HG03025 (cell line): Measurements from ENCODE around the gene PPIG.
"Not testable (repeated sequence)": the region's sequence is repeated elsewhere in the genome, so short reads cannot be mapped to it uniquely, and the experiment has no call there.

Experiments
- ATAC-seq: cut with Tn5 transposase; IDR thresholded peaks from one replicate; pipeline ENCODE4 v1.9.1; 2021; ENCODE audit warnings: mild to moderate bottlenecking, moderate library complexity; ENCODE audit not compliant: unreplicated experiment, low FRiP score

The PPIG gene

DNA sequence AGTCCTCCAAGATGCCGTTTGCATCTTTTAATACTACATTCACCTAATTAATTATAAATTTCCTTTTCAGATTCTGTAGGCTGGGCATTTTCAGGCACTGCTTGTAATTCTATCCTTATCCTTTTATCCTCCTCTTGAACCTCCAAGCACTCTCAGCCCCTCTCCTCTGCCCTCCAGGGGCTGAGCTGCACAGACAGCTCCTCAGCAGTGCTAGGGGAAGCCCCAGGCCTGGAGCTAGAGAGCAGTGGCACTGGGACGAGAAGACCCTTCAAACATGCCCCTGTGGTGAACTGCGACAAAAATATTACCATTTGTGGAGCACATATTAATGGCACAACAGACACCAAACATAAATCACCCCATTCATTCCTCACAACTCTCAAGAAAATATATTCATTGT lies 77.1 kb downstream of the PPIG start:
- ATAC-seq, result no peak

DNA sequence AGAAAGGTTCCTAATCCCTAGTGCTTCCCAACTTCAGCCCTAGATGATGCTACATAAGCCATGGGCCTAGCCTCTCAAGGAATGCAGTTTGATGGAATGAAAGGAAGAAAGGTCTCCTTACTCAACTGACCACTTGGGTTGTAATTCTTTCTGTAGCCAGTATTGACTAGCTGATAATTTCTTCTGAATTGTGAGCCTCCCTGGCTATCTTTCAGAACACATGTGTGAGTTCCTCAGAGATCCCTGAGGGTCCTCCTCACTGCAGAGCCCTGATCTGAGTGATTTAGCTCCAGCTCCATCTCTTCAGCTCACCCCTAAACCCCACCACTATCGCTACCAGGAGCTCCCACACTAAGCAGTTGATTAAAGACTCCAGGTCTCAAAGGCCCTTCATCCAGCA lies 78.6 kb downstream of the PPIG start:
- no peak for ATAC-seq

DNA sequence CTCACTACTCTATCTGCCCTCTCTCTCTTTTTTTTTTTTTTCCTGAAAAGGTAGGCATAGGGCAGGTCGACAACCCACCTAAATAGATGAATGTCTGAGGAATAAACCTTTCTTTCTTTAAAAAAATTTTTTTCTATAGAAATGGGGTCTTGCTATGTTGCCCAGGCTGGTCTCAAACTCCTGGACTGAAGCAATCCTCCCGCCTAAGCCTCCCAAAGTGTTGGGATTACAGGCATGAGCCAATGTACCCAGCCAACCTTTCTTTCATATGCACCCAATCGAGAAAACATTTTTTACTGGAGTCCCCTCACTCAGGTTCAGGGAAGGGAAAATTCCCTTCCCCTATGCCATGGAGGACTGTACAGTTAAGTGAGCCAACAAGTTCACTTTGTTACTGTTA lies 79.1 kb downstream of the PPIG start:
- no peak for ATAC-seq

DNA sequence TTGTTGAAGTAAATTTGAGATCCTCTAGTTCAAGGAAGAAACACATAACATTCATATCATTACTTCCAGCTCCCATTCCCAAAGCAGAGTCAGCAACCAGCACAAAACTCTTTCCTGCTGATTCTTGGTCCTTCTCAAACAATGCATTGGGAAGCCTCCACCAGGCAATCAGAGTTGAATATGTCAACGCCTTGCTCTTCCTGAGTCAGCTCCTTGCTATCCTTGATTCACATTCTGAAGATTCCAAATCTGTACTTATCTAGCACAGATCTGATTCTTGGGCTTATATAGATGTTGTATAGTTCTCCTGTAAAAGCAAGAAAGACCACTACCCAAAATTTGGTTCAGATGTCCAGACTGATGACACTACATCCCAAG lies 80.4 kb downstream of the PPIG start:
- no peak for ATAC-seq

DNA sequence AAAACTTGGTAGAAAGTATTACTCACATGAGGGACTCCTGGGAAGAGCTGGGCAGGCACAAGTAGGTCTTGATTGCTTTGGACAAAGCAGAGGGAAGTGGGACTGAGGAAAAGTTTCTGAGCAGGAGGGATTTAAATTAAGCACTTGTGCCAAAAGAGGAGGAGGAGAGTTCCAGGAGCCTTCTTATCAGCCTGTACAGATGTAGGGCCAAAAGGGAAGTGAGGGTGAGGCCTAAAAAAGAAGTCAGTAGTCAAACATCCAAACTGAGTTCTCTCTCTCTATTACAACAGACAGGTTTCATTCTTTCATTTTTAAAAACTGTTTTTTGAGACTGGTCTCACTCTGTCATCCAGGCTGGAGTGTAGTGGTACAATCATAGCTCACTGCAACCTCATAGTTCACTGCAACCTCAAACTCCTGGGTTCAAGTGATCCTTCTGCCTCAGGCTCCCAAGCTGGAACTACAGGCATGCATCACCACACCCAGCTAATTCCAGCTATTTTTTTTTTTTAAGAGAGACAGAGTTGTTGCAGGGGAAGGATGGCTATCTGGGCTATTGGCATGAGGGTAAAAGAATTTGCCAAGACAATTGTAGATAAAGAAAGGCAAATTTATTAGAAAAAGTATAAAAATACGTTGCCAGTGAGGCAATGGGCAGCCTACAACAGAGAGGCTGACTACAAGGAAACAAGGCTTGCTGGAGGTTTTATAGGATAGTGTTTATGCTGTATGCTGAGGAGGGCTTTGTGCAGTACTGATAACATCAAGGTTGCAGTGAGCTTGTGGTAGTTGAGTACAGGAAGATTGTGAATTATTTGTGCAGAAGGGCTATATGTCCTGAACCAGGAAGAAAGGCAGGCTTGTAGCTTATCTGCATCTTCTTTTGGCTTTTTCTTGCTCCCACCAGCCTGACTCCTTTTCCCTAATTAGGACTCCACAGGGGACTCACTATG lies 81.1 kb downstream of the PPIG start:
- no peak for ATAC-seq

DNA sequence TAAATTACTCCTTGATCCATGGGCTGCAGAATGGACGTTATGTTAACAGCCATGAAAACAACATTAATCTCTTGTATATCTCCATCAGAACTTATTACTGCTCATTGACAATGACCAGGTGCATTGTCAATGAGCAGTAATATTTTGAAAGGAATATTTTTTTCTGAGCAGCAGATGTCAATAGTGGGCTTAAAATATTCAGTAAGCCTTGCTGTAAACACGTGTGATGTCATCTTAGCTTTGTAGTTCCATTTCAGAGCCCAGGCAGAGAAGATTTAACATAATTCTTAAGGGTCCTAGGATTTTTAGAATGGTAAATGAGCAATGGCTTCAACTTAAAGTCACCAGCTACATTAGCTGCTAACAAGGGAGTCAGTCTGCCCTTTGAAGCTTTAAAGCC lies 83.4 kb downstream of the PPIG start:
- ATAC-seq, result no peak

DNA sequence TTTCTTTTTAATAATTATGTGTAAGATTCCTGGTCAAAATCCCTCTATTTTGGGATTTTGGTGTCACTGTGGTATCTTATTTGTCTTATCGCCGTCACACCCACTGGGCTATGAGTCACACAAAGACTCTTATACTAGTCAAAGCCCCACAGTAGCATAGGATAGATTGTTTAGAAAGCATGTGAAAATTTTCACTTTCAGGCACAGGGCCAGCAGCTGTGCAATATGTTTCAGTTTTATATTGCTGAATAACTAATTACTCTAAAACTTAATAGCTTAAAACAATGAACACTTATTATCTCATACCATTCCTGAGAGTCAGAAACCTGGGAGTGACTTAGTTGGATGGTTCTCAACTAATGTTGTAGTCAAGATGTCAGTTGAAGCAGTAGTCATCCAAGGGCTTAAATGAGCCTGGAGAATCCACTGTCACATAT lies 86.1 kb downstream of the PPIG start:
- ATAC-seq, result no peak

DNA sequence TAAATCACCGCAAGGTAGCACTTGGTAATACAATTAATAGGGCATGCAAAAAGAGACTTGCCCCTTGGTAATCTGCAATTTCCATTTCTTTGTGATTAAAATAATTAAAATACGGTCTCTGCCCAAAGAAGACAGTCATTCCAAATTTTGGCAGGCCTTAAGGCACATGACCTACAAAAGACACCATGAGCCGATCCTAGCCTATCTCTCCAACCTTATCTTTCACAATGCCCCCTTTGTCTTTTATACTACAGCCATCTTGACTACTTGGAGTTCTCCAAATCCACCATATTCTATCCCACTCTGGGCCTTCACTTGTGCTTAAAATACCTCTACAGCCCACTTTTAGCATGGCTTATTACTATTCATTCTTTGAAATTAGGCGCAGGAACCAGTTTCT lies 86.8 kb downstream of the PPIG start:
- no peak for ATAC-seq

DNA sequence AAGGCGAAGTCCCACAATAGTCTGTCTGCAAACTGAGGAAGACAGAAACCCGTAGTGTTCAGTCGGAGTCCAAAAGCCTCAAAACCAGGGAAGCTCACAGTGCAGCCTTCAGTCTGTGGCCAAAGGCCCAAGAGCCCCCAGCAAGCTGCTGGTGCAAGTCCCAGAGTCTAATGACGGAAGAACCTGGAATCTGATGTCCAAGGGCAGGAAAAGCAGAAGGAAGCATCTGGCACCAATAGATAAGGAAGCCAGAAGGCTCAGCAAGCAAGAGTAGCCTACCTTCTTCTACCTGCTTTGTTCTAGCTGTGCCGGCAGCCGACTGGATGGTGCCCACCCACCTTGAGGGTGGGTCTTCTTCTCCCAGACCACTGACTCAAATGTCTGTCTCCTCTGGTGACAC lies 88.3 kb downstream of the PPIG start:
- no peak for ATAC-seq

DNA sequence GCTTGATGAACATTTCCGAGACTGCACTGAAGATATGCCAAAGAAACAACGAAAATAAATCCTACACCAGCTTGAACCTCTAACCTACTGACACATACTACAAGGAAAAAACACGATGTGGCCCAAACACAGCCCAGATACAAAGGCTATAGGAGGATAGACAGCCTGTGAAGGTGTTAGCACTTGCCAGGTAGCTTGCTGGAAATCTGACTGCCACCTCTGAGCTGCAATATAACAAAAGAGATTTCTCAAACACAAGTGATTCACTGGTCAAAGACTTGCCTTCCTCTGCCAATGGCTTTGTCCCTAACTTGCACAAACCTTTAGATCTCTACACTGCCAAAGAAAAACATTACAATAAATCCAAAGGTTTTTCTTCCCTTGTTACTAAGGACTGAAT lies 89.0 kb downstream of the PPIG start:
- ATAC-seq, result no peak

DNA sequence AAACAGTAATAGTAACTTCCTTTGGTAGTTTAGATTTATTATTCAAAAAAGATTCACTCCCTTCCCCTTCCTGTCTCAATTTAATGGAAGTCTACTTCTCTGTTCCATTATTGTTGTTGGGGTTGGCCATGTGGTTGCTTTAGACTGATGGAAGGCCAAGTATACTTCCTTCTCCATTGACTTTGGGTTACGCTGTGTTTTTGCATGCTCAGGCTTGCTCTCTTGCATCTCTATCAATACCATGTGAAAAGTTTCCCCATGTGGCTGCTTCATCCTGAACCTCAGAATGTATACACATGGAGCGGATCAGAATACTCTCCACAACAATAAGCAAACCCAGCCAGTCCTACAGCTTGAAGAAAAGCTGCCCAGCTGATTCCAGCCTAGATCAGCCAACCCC lies 89.8 kb downstream of the PPIG start:
- ATAC-seq, result no peak

DNA sequence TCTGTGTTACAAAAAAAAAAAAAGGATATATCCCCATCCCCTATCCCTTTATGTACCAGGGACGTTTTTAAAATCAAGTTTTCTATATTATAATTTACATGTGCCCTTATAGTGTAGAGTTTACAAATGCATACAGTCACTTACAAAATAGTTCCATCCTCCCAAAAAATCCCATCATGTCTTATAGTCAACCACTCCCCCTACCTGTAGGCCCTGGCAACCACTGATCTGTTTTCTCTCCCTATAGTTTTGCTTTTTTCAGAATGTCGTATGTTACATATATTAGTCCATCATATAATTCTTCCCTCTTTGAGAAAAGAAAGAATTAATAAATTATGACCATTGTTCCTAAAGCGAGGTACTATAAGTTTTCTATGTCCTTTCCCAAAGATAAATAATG lies 92.2 kb downstream of the PPIG start:
- ATAC-seq, result no peak

DNA sequence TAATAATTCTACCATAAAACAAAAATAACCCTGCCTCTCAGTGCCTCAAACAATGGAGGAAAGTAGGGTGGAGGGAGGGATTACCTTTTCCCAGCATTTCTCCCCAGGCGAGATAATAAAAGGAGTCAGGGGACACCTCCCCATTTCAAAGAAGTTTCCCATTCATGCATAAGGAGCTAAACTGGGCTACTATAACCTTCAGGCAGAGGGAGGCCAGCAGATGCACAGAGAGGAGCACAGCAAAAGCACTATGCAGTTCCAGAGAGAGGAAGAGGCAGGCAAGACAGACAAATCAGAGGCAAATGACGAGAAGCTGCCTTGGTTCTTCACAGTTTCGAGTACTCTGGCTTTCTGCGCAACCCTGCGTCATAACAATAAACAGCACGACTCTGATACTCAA lies 92.7 kb downstream of the PPIG start:
- ATAC-seq, result no peak

DNA sequence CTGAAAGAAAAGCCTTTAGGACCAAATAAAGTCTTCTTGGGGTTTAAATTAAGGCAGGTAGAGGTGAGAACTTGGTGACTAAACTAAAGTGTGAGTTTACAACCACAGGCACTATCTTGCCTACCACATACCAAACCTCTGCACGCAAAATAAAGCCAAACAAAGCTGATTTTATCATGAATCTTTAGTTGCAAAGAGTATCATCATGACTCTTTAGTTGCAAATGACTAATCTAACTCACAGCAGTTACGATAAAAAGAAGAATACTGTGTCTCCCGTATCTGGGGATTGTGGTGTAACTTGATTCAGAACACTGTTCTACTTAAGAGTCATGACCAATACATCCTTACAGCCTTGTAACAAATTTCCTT lies 98.9 kb downstream of the PPIG start:
- ATAC-seq, result no peak

DNA sequence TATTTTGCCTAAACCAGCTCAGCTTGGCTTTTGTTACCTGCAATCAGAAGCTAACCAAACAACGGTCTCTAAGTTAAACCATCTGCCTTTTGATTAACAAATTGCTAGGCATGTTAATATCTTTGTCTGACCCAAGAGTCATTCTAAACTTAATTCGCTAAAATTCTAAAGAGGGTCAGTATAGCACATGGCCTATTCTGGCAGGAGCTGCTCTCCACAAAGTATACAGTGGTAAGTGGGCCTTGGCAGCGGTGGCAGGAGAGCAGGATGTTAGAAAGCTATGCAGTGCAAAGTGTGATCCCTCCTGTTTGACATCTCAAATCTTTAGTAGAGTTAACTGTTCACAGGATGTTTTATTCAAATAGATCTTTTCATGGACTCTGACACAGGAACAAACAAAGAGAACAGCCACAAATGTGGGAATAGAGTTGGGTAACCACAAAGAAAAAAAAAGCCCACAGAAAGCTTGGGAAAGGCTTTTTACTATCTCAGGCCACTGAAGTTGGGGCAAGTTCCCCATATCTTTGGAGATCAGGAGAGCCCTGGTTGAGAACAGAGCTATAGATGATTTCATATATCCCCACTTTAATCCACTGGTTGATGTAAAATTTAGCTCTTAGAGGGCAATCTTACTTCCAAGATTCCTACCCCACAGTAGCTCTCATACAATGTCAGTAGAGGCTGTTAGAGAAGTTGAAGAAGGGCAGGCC lies 99.4 kb downstream of the PPIG start:
- no peak for ATAC-seq

DNA sequence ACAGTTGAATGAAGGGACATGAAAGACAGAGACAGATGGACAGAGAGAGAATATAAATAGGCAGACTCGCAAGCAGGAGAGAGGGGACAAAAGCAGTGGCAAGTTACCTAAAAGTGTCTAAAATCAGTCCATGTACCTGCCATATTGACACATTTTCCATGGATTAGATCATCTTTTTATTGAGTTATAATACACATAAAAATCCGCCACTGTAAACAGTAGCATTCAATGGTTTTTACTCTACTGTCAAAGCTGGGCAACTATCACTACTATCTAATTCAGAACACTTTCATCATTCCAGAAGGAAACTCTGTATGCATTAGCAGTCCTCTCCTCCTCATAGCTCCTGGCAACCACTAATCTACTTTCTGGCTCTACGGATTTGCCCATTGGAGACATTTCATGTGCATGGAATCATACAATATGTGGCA lies 100.0 kb downstream of the PPIG start:
- ATAC-seq, result no peak

DNA sequence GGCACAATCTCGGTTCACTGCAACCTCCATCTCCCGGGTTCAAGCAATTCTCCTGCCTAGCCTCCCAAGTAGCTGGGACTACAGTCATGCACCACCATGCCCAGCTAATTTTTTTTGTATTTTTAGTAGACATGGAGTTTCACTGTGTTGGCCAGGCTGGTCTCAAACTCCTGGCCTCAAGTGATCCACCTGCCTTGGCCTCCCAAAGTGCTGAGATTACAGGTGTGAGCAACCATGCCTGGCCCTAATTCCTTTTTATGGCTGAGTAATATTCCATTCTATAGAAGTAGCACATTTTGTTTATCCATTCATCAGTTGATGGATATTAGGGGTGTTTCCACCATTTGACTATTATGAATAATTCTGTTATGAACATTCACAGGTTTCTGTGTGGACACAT lies 100.6 kb downstream of the PPIG start:
- not testable (repeated sequence) for ATAC-seq

DNA sequence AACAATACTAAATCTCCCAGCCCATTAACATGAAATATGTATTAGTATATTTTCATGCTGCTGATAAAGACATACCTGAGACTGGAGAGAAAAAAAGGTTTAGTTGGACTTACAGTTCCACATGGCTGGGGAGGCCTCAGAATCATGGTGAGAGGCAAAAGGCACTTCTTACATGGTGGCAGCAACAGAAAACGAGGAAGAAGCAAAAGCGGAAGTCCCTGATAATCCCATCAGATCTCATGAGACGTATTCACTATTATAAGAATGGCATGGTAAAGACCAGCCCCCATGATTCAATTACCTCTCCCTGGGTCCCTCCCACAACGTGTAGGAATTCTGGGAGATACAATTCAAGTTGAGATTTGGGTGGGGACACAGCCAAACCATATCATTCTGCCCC lies 102.7 kb downstream of the PPIG start:
- ATAC-seq, result not testable (repeated sequence)

DNA sequence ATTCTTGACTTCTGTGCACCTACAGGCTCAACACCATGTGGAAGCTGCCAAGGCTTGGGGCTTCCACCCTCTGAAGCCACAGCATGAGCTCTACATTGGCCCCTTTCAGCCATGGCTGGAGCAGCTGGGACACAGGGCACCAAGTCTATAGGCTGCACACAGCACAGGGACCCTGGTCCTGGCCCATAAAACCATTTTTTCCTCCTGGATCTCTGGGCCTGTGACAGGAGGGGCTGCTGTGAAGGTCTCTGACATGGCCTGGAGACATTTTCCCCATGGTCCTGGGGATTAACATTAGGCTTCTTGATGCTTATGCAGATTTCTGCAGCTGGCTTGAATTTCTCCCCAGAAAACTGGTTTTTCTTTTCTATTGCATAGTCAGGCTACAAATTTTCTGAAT lies 103.8 kb downstream of the PPIG start:
- ATAC-seq, result not testable (repeated sequence)

DNA sequence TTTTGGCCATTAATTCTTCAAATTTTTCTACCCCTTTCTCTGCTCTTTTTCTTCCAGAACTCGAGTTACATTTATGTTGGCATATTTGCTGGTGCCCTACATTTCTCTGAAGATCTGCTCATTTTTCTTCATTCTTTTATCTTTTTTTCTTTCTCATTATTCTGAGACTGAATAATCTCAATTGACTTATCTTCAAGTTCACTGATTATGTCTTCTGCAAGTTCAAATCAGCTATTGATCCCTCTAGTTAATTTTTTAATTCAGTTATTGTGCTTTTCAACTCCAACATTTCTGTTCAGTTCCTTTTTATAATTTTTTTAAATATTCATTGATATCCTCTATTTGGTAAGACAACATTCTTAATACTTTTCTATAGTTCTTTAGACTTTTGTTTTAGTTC lies 106.8 kb downstream of the PPIG start:
- ATAC-seq, result no peak
